Tibial nerve (tissue), 3 donors: ENCODE measurements around the gene PPM1L.

Experiments used
- POLR2A ChIP-seq, 2 donors: fragments of 450-650 bp; IDR thresholded peaks; one replicate each; pipeline ENCODE4 v1.6.1; 2017; ENCODE audit warnings: antibody characterized with exemption in 2 of 2, mild to moderate bottlenecking in 2 of 2, moderate library complexity in 2 of 2
- TF ChIP-seq, protein P1 (sequence below), 5 experiments: fragments of 200-600 bp in 3 of 5; fragments of 450-650 bp in 2 of 5; sonication (generic) in 3 of 5; IDR thresholded peaks; one replicate each; pipeline ENCODE4 v1.5.1; 2016 to 2019; ENCODE audit warnings: antibody characterized with exemption in 5 of 5, mild to moderate bottlenecking in 3 of 5, moderate library complexity in 2 of 5

GRCh38 chr3:161081633-161082032 is 325.6 kb downstream of the PPM1L start:
- TF ChIP-seq, protein P1, sequence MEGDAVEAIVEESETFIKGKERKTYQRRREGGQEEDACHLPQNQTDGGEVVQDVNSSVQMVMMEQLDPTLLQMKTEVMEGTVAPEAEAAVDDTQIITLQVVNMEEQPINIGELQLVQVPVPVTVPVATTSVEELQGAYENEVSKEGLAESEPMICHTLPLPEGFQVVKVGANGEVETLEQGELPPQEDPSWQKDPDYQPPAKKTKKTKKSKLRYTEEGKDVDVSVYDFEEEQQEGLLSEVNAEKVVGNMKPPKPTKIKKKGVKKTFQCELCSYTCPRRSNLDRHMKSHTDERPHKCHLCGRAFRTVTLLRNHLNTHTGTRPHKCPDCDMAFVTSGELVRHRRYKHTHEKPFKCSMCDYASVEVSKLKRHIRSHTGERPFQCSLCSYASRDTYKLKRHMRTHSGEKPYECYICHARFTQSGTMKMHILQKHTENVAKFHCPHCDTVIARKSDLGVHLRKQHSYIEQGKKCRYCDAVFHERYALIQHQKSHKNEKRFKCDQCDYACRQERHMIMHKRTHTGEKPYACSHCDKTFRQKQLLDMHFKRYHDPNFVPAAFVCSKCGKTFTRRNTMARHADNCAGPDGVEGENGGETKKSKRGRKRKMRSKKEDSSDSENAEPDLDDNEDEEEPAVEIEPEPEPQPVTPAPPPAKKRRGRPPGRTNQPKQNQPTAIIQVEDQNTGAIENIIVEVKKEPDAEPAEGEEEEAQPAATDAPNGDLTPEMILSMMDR (IDR thresholded peaks at IDR 0.05), result no peak
- no peak for TF ChIP-seq POLR2A (IDR thresholded peaks at IDR 0.05)
